MM.1S (cell line): ENCODE measurements around the gene EIF4A3.

ENCODE experiments used
- DNase-seq: peaks from one replicate; pipeline ENCODE4 v3.0.0-alpha.2; 2015
- H2AFZ ChIP-seq: fragments of 300-600 bp; sonication (generic); 2 replicates; pipeline ENCODE4 v1.6.0; 2016; ENCODE audit warnings: antibody characterized with exemption, low read length
- H3F3A ChIP-seq: fragments of 300-600 bp; sonication (generic); 2 replicates; pipeline ENCODE4 v1.6.1; 2016; ENCODE audit warnings: mild to moderate bottlenecking, antibody characterized with exemption, low read length, moderate library complexity, mixed read lengths; ENCODE audit not compliant: insufficient read depth
- H3K27ac ChIP-seq: fragments of 300-600 bp; sonication (generic); 2 replicates; pipeline ENCODE4 v1.5.1; 2016; ENCODE audit warnings: mild to moderate bottlenecking, low read length
- H3K27me3 ChIP-seq: fragments of 300-600 bp; sonication (generic); replicated peaks from 2 replicates; pipeline ENCODE4 v1.6.0; 2016; ENCODE audit warnings: low read length; ENCODE audit not compliant: insufficient read depth
- H3K36me3 ChIP-seq: fragments of 300-600 bp; sonication (generic); replicated peaks from 2 replicates; pipeline ENCODE4 v1.6.1; 2016; ENCODE audit warnings: mild to moderate bottlenecking, low read length, mixed read lengths; ENCODE audit not compliant: insufficient read depth
- H3K4me1 ChIP-seq: fragments of 300-600 bp; sonication (generic); 2 replicates; pipeline ENCODE4 v1.6.1; 2016; ENCODE audit warnings: low read length, mixed read lengths
- H3K4me2 ChIP-seq: fragments of 300-600 bp; sonication (generic); 2 replicates; pipeline ENCODE4 v1.6.0; 2016; ENCODE audit warnings: low read depth, low read length
- H3K4me3 ChIP-seq: fragments of 300-600 bp; sonication (generic); 2 replicates; pipeline ENCODE4 v1.5.1; 2016; ENCODE audit warnings: low read length, mixed read lengths
- H3K79me2 ChIP-seq: fragments of 300-600 bp; sonication (generic); 2 replicates; pipeline ENCODE4 v1.6.1; 2016; ENCODE audit warnings: mixed run types, low read length, mixed read lengths
- H3K9ac ChIP-seq: fragments of 300-600 bp; sonication (generic); 2 replicates; pipeline ENCODE4 v1.6.1; 2016; ENCODE audit warnings: low read length, mixed read lengths
- H3K9me2 ChIP-seq: fragments of 300-600 bp; sonication (generic); replicated peaks from 2 replicates; pipeline ENCODE4 v1.6.1; 2016; ENCODE audit warnings: mild to moderate bottlenecking, low read length, mixed read lengths; ENCODE audit not compliant: insufficient read depth
- H3K9me3 ChIP-seq: fragments of 300-600 bp; sonication (generic); replicated peaks from 2 replicates; pipeline ENCODE4 v1.6.1; 2016; ENCODE audit warnings: mild to moderate bottlenecking, low read length, mixed read lengths; ENCODE audit not compliant: insufficient read depth
- H4K20me1 ChIP-seq: fragments of 300-600 bp; sonication (generic); 2 replicates; pipeline ENCODE4 v1.6.1; 2016; ENCODE audit warnings: mild to moderate bottlenecking, low read length, moderate library complexity, mixed read lengths; ENCODE audit not compliant: insufficient read depth
- EZH2 ChIP-seq: fragments of 300-600 bp; sonication (generic); optimal IDR thresholded peaks from 2 replicates; pipeline ENCODE3; 2017; ENCODE audit warnings: low read depth, mild to moderate bottlenecking, antibody characterized with exemption, low read length, mixed read lengths
- EZH2phosphoT487 ChIP-seq: fragments of 300-600 bp; sonication (generic); IDR thresholded peaks from 2 replicates; pipeline ENCODE4 v1.6.1; 2018; ENCODE audit warnings: antibody characterized with exemption, low read length
- TF ChIP-seq, protein P1 (sequence below): fragments of 300-600 bp; sonication (generic); IDR thresholded peaks from 2 replicates; pipeline ENCODE4 v1.5.1; 2016; ENCODE audit warnings: antibody characterized with exemption, low read length, mixed read lengths

Gene EIF4A3

DNA sequence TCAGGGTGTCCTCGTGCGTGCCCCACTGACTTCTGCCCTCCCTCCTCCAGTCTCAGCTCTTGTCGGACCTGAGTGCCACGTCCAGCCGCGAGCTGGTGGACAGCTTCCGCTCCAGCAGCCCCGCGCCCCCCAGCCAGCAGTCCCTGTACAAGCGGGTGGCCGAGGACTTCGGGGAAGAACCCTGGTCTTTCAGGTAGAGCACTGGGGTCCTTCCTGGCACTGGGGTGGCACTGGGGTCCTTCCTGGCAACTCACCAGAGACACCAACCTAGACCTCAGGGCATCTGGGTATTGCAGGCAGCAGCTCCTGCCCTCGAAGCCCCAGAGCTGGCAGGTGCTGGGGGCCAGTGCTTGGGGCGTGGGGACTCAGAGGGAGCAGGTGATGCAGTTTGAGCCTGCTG is 48.2 kb upstream of the EIF4A3 start:
- no peak overlapping the region for H3K27ac ChIP-seq
- no peak overlapping the region for H2AFZ ChIP-seq
- no peak overlapping the region for H3K4me3 ChIP-seq
- H4K20me1 ChIP-seq: no peaks in the 10 kb centered on the region
- TF ChIP-seq, protein P1, sequence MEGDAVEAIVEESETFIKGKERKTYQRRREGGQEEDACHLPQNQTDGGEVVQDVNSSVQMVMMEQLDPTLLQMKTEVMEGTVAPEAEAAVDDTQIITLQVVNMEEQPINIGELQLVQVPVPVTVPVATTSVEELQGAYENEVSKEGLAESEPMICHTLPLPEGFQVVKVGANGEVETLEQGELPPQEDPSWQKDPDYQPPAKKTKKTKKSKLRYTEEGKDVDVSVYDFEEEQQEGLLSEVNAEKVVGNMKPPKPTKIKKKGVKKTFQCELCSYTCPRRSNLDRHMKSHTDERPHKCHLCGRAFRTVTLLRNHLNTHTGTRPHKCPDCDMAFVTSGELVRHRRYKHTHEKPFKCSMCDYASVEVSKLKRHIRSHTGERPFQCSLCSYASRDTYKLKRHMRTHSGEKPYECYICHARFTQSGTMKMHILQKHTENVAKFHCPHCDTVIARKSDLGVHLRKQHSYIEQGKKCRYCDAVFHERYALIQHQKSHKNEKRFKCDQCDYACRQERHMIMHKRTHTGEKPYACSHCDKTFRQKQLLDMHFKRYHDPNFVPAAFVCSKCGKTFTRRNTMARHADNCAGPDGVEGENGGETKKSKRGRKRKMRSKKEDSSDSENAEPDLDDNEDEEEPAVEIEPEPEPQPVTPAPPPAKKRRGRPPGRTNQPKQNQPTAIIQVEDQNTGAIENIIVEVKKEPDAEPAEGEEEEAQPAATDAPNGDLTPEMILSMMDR: no peak
- TF ChIP-seq EZH2: no peak
- TF ChIP-seq EZH2phosphoT487: no peak
- no peaks in the 10 kb centered on the region for H3K9me3 ChIP-seq
- no peak overlapping the region for H3K4me2 ChIP-seq
- no peaks in the 10 kb centered on the region for H3K79me2 ChIP-seq
- DNase-seq: no peak
- no peaks in the 10 kb centered on the region for H3K36me3 ChIP-seq
- peaks cover 48% of the 10 kb centered on the region for H3K27me3 ChIP-seq
- no peaks in the 10 kb centered on the region for H3K4me1 ChIP-seq
- no peak overlapping the region for H3K9ac ChIP-seq
- H3K9me2 ChIP-seq: no peaks in the 10 kb centered on the region
- no peaks in the 10 kb centered on the region for H3F3A ChIP-seq

DNA sequence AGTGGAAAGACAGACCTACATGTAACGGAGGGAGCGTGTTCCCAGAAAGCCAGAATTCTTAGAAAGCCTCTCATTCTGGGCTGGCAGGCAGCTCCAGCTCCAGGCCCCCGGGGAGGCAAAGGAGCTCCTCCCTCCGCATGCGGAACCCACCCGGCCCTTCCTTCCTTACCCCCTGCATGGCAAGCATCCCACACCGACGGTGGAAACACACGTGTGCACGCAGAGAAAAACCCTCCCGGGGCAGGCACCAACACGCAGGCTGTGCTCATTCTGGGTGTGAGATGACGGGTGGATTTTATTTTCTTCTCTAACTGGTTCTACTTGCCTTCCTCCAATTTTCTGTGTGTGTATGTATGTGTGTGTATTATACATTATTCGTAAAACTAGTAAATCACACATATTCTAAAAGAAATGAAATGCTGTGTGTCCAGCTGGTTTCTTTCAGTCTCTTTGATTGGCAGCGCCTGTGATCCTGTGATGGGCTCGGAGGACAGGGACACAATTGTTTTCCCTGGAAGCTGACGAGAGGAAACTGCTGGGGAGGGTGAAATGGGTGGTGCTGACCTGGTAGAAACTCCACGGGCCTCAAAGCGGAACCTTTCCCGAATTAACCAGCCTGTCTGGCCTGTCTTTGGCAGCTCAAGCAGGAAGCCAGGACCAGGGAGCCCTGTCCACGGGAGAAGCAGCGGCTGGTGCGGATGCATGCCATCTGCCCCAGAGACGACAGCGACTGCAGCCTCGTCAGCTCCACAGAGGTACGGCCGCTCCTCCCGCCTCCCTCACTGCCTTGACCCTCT is 45.1 kb upstream of the EIF4A3 start:
- Histone ChIP-seq H3K27me3 (peaks cover 79% of the 10 kb centered on the region), H3K79me2 (no peaks in the 10 kb centered on the region), H3K27ac (no peak overlapping the region), H3K4me3 (no peak overlapping the region), H3F3A (no peaks in the 10 kb centered on the region), H4K20me1 (no peaks in the 10 kb centered on the region), H3K9me3 (no peaks in the 10 kb centered on the region), H2AFZ (no peak overlapping the region), H3K4me1 (no peaks in the 10 kb centered on the region), H3K36me3 (no peaks in the 10 kb centered on the region), H3K4me2 (no peak overlapping the region), H3K9ac (no peak overlapping the region), H3K9me2 (no peaks in the 10 kb centered on the region)
- no peak for DNase-seq
- TF ChIP-seq, protein P1: no peak
- TF ChIP-seq EZH2: no peak
- TF ChIP-seq EZH2phosphoT487: no peak

GRCh38 chr17:80191192-80191591 is 44.3 kb upstream of the EIF4A3 start:
- Histone ChIP-seq H4K20me1 (no peaks in the 10 kb centered on the region), H3F3A (no peaks in the 10 kb centered on the region), H3K9me3 (no peaks in the 10 kb centered on the region), H2AFZ (no peak overlapping the region), H3K4me1 (no peaks in the 10 kb centered on the region), H3K27me3 (peaks cover 84% of the 10 kb centered on the region), H3K4me3 (no peak overlapping the region), H3K27ac (no peak overlapping the region), H3K79me2 (no peaks in the 10 kb centered on the region), H3K4me2 (no peak overlapping the region), H3K36me3 (no peaks in the 10 kb centered on the region), H3K9ac (no peak overlapping the region), H3K9me2 (no peaks in the 10 kb centered on the region)
- TF ChIP-seq, protein P1: no peak
- TF ChIP-seq EZH2phosphoT487: no peak
- TF ChIP-seq EZH2: no peak
- no peak for DNase-seq
